H9 (cell line): Measurements from ENCODE around the gene OR4D10. TPM values are rescaled to one million over a fixed set of nuclear protein-coding genes. Genes with fewer than 3 reads are reported as not detected.

ENCODE experiments used
- DNase-seq: peaks from one replicate; pipeline ENCODE4 v3.0.0-alpha.2; 2017
- H2AFZ ChIP-seq: one replicate; pipeline ENCODE4 v1.6.1; 2013; ENCODE audit warnings: mild to moderate bottlenecking, low read length, control low read depth, moderate library complexity
- H2AK5ac ChIP-seq: 2 replicates; pipeline ENCODE4 v1.6.1; 2013; ENCODE audit warnings: low read length, control low read depth, mixed read lengths; ENCODE audit not compliant: insufficient read length
- H2BK120ac ChIP-seq: one replicate; pipeline ENCODE4 v1.6.1; 2013; ENCODE audit warnings: low read depth, mild to moderate bottlenecking, low read length, control low read depth, inconsistent platforms; ENCODE audit not compliant: poor library complexity, severe bottlenecking
- H2BK12ac ChIP-seq: 2 replicates; pipeline ENCODE4 v1.6.1; 2013; ENCODE audit warnings: low read length, control low read depth, mixed read lengths, low read depth; ENCODE audit not compliant: insufficient read length
- H2BK15ac ChIP-seq: 2 replicates; pipeline ENCODE4 v1.6.1; 2013; ENCODE audit warnings: low read depth, low read length, control low read depth
- H2BK20ac ChIP-seq: one replicate; pipeline ENCODE4 v1.6.1; 2013; ENCODE audit warnings: low read depth, mild to moderate bottlenecking, low read length, control low read depth, inconsistent platforms; ENCODE audit not compliant: poor library complexity, severe bottlenecking
- H2BK5ac ChIP-seq: 2 replicates; pipeline ENCODE4 v1.6.1; 2013; ENCODE audit warnings: low read length, control low read depth, mixed read lengths; ENCODE audit not compliant: insufficient read length
- H3K14ac ChIP-seq: 2 replicates; pipeline ENCODE4 v1.6.1; 2013; ENCODE audit warnings: low read length, control low read depth; ENCODE audit not compliant: insufficient read depth
- H3K18ac ChIP-seq: 2 replicates; pipeline ENCODE4 v1.6.1; 2013; ENCODE audit warnings: low read depth, mild to moderate bottlenecking, mixed read lengths, low read length, control low read depth; ENCODE audit not compliant: insufficient read length
- H3K23ac ChIP-seq: 2 replicates; pipeline ENCODE4 v1.6.1; 2013; ENCODE audit warnings: low read length, control low read depth, mixed read lengths, low read depth; ENCODE audit not compliant: insufficient read length
- H3K23me2 ChIP-seq: 2 replicates; pipeline ENCODE4 v1.6.1; 2013; ENCODE audit warnings: low read depth, mild to moderate bottlenecking, mixed read lengths, low read length, control low read depth; ENCODE audit not compliant: insufficient read length, poor library complexity, severe bottlenecking
- H3K27ac ChIP-seq: 2 replicates; pipeline ENCODE4 v1.5.1; 2013; ENCODE audit warnings: low read length, control low read depth, mixed read lengths, low read depth; ENCODE audit not compliant: insufficient read length
- H3K27me3 ChIP-seq: 2 replicates; pipeline ENCODE4 v1.6.1; 2013; ENCODE audit warnings: low read length, control low read depth, inconsistent platforms; ENCODE audit not compliant: insufficient read depth
- H3K4ac ChIP-seq: 2 replicates; pipeline ENCODE4 v1.6.1; 2013; ENCODE audit warnings: low read depth, mild to moderate bottlenecking, control low read depth, inconsistent platforms, low read length, moderate library complexity
- H3K4me1 ChIP-seq: 2 replicates; pipeline ENCODE4 v1.6.1; 2013; ENCODE audit warnings: low read length, control low read depth, inconsistent platforms; ENCODE audit not compliant: insufficient read depth
- H3K4me2 ChIP-seq: 2 replicates; pipeline ENCODE4 v1.6.1; 2013; ENCODE audit warnings: low read length, control low read depth, mixed read lengths; ENCODE audit not compliant: insufficient read length, insufficient read depth
- H3K56ac ChIP-seq: 2 replicates; pipeline ENCODE4 v1.6.1; 2013; ENCODE audit warnings: low read depth, mild to moderate bottlenecking, mixed read lengths, low read length, control low read depth; ENCODE audit not compliant: insufficient read length
- H3K79me1 ChIP-seq: 2 replicates; pipeline ENCODE4 v1.6.1; 2013; ENCODE audit warnings: low read depth, mild to moderate bottlenecking, moderate library complexity, low read length, control low read depth, inconsistent platforms; ENCODE audit not compliant: insufficient read depth, poor library complexity, severe bottlenecking
- H3K79me2 ChIP-seq: 2 replicates; pipeline ENCODE4 v1.6.1; 2013; ENCODE audit warnings: low read length, control low read depth, inconsistent platforms; ENCODE audit not compliant: insufficient read depth
- H3K9ac ChIP-seq: 2 replicates; pipeline ENCODE4 v1.6.1; 2013; ENCODE audit warnings: low read length, control low read depth, mixed read lengths; ENCODE audit not compliant: insufficient read length; ENCODE audit errors: extremely low read depth
- H3K9me3 ChIP-seq: one replicate; pipeline ENCODE4 v1.6.1; 2013; ENCODE audit warnings: low read depth, low read length, inconsistent platforms; ENCODE audit not compliant: control insufficient read depth
- H3T11ph ChIP-seq: one replicate; pipeline ENCODE4 v1.6.1; 2013; ENCODE audit warnings: mild to moderate bottlenecking, low read length, control low read depth, inconsistent platforms
- H4K20me1 ChIP-seq: one replicate; pipeline ENCODE4 v1.6.1; 2013; ENCODE audit not compliant: control insufficient read depth, insufficient read length, insufficient read depth
- H4K5ac ChIP-seq: 2 replicates; pipeline ENCODE4 v1.6.1; 2013; ENCODE audit warnings: low read depth, mild to moderate bottlenecking, mixed read lengths, low read length, control low read depth; ENCODE audit not compliant: insufficient read length
- H4K8ac ChIP-seq: replicated peaks from 2 replicates; pipeline ENCODE4 v1.6.1; 2013; ENCODE audit warnings: low read length, control low read depth, mixed read lengths, low read depth; ENCODE audit not compliant: insufficient read length
- H4K91ac ChIP-seq: 2 replicates; pipeline ENCODE4 v1.6.1; 2013; ENCODE audit warnings: low read depth, mild to moderate bottlenecking, moderate library complexity, mixed read lengths, low read length, control low read depth; ENCODE audit not compliant: insufficient read length
- H3K27ac Mint-ChIP-seq, 3 experiments: 2 replicates in 2 of 3; 3 replicates in 1 of 3; pipeline ENCODE4 v1.8.0; 2020 to 2021; ENCODE audit warnings: mixed read lengths in 3 of 3, mild to moderate bottlenecking in 1 of 3, moderate library complexity in 1 of 3
- H3K27me3 Mint-ChIP-seq: 2 replicates; pipeline ENCODE4 v1.8.0; 2021; ENCODE audit warnings: low read depth, mild to moderate bottlenecking, moderate library complexity, mixed read lengths
- H3K36me3 Mint-ChIP-seq, 3 experiments: 2 replicates in 2 of 3; 3 replicates in 1 of 3; pipeline ENCODE4 v1.8.0; 2020 to 2021; ENCODE audit warnings: low read depth in 3 of 3, mixed read lengths in 3 of 3; ENCODE audit not compliant: insufficient read depth in 1 of 3
- H3K4me1 Mint-ChIP-seq, 2 experiments: 2 replicates each; pipeline ENCODE4 v1.8.0; 2020; ENCODE audit warnings: mixed read lengths in 2 of 2
- H3K4me3 Mint-ChIP-seq, 2 experiments: 2 replicates in 1 of 2; 3 replicates in 1 of 2; pipeline ENCODE4 v1.8.0; 2020 to 2021; ENCODE audit warnings: mild to moderate bottlenecking in 2 of 2, mixed read lengths in 2 of 2, moderate library complexity in 1 of 2
- H3K9me3 Mint-ChIP-seq, 2 experiments: 2 replicates in 1 of 2; 3 replicates in 1 of 2; pipeline ENCODE4 v1.8.0; 2020; ENCODE audit warnings: mild to moderate bottlenecking in 2 of 2, mixed read lengths in 2 of 2, moderate library complexity in 1 of 2
- CTCF ChIP-seq: fragments of 200-600 bp; sonication (generic); conservative IDR thresholded peaks from 3 replicates; pipeline ENCODE4 v1.8.0; 2021; ENCODE audit warnings: antibody characterized with exemption, mild to moderate bottlenecking
- WGBS: extraction: QIAGEN DNeasy Blood & Tissue Kit; methylation state at CpG from one replicate; pipeline ENCODE4 v1.1.7; 2013; ENCODE audit warnings: missing lambda C conversion rate, low lambda C conversion rate, mixed read lengths; ENCODE audit not compliant: insufficient read length; ENCODE audit errors: extremely low coverage; 5-methylcytosine and 5-hydroxymethylcytosine counted together
- total RNA-seq: library from RNA; stranded (reverse); gene quantifications from 2 replicates; pipeline ENCODE4 v1.2.1, GENCODE V29; 2021

OR4D10 gene
- total RNA-seq, 1 experiment from 2014 or later, result not detected

DNA sequence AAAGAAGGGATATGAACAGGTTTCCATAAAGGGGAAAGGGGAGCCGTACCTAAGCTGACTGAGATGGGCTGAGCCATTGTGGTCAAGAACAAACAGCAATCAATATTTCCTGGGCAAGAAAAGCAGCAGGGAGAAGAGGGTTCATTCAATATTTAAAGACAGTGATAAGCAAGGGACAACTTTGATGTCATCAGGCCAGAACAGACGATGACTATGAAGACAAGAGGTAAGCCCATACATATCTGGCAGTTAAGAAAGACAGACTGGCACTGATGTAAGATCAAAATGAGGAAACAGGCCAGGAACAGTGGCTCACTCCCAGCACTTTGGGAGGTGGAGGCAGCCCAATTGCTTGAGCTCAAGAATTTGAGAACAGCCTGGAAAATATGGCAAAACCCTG is 49.3 kb upstream of the OR4D10 start:
- Histone ChIP-seq H3K56ac (no peak overlapping the region), H2BK20ac (no peak overlapping the region), H3K9ac (no peak overlapping the region), H3K4me2 (no peak overlapping the region), H4K8ac (no peak overlapping the region), H3T11ph (no peak overlapping the region), H3K27ac (no peak overlapping the region), H2BK12ac (no peak overlapping the region), H2BK120ac (no peak overlapping the region), H2AFZ (no peak overlapping the region), H3K18ac (no peak overlapping the region), H3K4me1 (peaks cover 5% of the 10 kb centered on the region; the same call in 1 of the 2 replicates), H3K4ac (no peak overlapping the region), H3K9me3 (no peaks in the 10 kb centered on the region), H4K91ac (no peak overlapping the region), H2BK15ac (no peak overlapping the region), H3K23me2 (no peaks in the 10 kb centered on the region), H2BK5ac (no peak overlapping the region), H3K27me3 (no peaks in the 10 kb centered on the region), H4K5ac (no peak overlapping the region), H4K20me1 (no peaks in the 10 kb centered on the region), H3K79me1 (no peaks in the 10 kb centered on the region), H3K23ac (no peak overlapping the region), H2AK5ac (no peak overlapping the region), H3K14ac (no peak overlapping the region), H3K79me2 (no peaks in the 10 kb centered on the region)
- WGBS, result no CpG with 5 or more reads among the region's 2 CpGs
- Mint-ChIP-seq H3K27ac (no peak overlapping the region), H3K27me3 (no peaks in the 10 kb centered on the region), H3K36me3 (no peaks in the 10 kb centered on the region), H3K9me3 (peaks cover 0 to 4% of the 10 kb centered on the region in 2 experiments; a peak in 4 of 5 replicates), H3K4me1 (peaks cover 26 to 28% of the 10 kb centered on the region in 2 experiments), H3K4me3 (no peak overlapping the region)
- no peak for TF ChIP-seq CTCF
- DNase-seq, result no peak
